ENCODE data around the gene IGSF11.

DNA sequence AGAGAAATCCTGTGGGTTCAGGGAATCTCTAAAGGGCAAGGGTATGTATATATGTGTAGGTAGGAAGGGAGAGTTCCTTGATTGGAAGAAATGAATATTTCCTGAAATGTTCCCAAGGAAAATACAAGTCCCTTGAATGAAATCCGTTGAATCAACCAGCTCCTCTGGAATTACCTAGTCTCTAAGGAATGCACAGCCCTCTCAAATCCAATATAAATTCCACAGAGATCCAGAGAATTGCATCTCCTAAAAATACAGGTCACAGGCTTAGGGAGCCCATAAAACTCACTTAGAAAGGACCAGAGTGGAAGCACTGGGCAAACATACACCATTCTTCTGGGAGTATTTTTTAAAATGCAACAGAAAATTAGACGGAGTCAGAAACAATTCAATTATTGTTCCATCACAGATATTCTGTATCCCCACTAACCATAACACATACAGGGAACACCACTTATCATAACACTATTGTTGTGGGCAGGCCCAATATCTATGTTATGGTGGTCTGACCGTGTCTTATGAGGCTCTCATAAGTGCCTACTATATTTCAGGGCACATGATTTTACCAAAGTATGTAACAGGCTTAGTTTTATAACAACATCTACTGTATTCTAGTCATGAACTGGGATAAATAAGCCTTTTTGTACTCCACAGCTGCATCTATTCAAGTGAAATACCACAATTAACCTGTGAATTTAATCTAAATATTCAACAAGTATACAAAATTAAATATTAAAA lies 43.7 kb downstream of the IGSF11 start:
- TF ChIP-seq, protein P1, sequence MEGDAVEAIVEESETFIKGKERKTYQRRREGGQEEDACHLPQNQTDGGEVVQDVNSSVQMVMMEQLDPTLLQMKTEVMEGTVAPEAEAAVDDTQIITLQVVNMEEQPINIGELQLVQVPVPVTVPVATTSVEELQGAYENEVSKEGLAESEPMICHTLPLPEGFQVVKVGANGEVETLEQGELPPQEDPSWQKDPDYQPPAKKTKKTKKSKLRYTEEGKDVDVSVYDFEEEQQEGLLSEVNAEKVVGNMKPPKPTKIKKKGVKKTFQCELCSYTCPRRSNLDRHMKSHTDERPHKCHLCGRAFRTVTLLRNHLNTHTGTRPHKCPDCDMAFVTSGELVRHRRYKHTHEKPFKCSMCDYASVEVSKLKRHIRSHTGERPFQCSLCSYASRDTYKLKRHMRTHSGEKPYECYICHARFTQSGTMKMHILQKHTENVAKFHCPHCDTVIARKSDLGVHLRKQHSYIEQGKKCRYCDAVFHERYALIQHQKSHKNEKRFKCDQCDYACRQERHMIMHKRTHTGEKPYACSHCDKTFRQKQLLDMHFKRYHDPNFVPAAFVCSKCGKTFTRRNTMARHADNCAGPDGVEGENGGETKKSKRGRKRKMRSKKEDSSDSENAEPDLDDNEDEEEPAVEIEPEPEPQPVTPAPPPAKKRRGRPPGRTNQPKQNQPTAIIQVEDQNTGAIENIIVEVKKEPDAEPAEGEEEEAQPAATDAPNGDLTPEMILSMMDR (IDR thresholded peaks at IDR 0.05), result no peak
- TF ChIP-seq POLR2A (IDR thresholded peaks at IDR 0.05), result no peak
